Tracheal epithelial cell (primary cell): ENCODE measurements around the gene RAB6C. TPM values are rescaled to one million over a fixed set of nuclear protein-coding genes. Genes with fewer than 3 reads are reported as not detected.

Source experiments
- total RNA-seq: library from RNA; depleted of rRNA; stranded (reverse); fragments of >200 nt; gene quantifications from 2 replicates; pipeline ENCODE4 v1.2.1, GENCODE V29; 2014

RAB6C gene
- total RNA-seq = not detected in 2 replicates

DNA sequence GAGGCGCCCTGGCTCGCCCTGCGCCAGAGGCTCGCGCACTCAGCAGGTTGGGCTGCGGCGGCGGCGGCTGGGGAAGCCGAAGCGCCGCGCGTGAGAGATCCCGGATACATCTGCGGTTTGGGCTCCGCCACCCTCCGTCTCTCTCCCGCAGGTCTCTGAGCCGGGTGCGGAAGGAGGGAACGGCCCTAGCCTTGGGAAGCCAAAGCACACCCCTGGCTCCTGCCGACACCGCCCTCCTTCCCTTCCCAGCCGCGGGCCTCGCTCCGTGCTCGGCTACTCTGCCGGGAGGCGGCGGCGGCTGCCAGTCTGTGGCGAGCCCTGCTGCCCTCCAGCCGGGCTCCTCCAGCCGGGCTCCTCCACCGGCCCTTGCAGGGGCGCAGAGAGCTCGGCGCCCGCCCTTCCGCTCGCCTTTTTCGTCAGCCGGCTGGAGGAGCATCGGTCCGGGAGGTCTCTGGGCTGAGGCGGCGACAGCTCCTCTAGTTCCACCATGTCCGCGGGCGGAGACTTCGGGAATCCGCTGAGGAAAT is at the start of gene RAB6C:
TSS of gene RAB6C (plus strand) at position 38 of the 527 bp plus-strand sequence. CDS start at position 488, 450 bp downstream.

Other genes with a start within 250 kb of the RAB6C start
- gene POTEF, start 149.6 kb downstream of the RAB6C start, total RNA-seq = not detected in 2 replicates
- gene CCDC74B, start 165.4 kb downstream of the RAB6C start, total RNA-seq = 1.4 and 2.3 TPM in 2 replicates
- 13.5 and 14.9 TPM in 2 replicates for gene SMPD4, start 201.9 kb downstream of the RAB6C start, total RNA-seq
- 180 and 208 TPM in 2 replicates for gene MZT2B, start 202.6 kb downstream of the RAB6C start, total RNA-seq
- gene TUBA3E, start 218.8 kb downstream of the RAB6C start, total RNA-seq = not detected in 2 replicates